ENCODE measurements around the gene CNOT1.

The CNOT1 gene

GRCh38 chr16:58487566-58488351 lies 141.9 kb downstream of the CNOT1 start:
- H3K4me3 ChIP-seq (ENCODE audit: low read length) = no peak overlapping the region
- TF ChIP-seq CTCF (IDR thresholded peaks at IDR 0.05; ENCODE audit: insufficient read depth, low read depth, low read length, missing control alignments) = peak; percentile 81
- peak; percentile 77 for DNase-seq (ENCODE audit: low read depth)

GRCh38 chr16:58485184-58485887 lies 144.3 kb downstream of the CNOT1 start:
- H3K4me3 ChIP-seq (ENCODE audit: low read length) = no peak overlapping the region
- DNase-seq (ENCODE audit: low read depth) = no peak
- no peak for TF ChIP-seq CTCF (IDR thresholded peaks at IDR 0.05; ENCODE audit: insufficient read depth, low read depth, low read length, missing control alignments)

GRCh38 chr16:58481931-58482330 lies 147.7 kb downstream of the CNOT1 start:
- DNase-seq (ENCODE audit: low read depth) = no peak
- H3K4me3 ChIP-seq (ENCODE audit: low read length) = no peak overlapping the region
- no peak for TF ChIP-seq CTCF (IDR thresholded peaks at IDR 0.05; ENCODE audit: insufficient read depth, low read depth, low read length, missing control alignments)

- no peak for TF ChIP-seq CTCF (IDR thresholded peaks at IDR 0.05; ENCODE audit: insufficient read depth, low read depth, low read length, missing control alignments)
- H3K4me3 ChIP-seq (ENCODE audit: low read length) = no peak overlapping the region
- no peak for DNase-seq (ENCODE audit: low read depth)
Observed at GRCh38 chr16:58481226-58481869, 148.3 kb downstream of the CNOT1 start.

- H3K4me3 ChIP-seq (ENCODE audit: low read length) = no peak overlapping the region
- no peak for DNase-seq (ENCODE audit: low read depth)
- TF ChIP-seq CTCF (IDR thresholded peaks at IDR 0.05; ENCODE audit: insufficient read depth, low read depth, low read length, missing control alignments) = no peak
Observed at GRCh38 chr16:58478427-58478826, 151.2 kb downstream of the CNOT1 start.

GRCh38 chr16:58476791-58477190 lies 152.8 kb downstream of the CNOT1 start:
- no peak overlapping the region for H3K4me3 ChIP-seq (ENCODE audit: low read length)
- TF ChIP-seq CTCF (IDR thresholded peaks at IDR 0.05; ENCODE audit: insufficient read depth, low read depth, low read length, missing control alignments) = no peak
- DNase-seq (ENCODE audit: low read depth) = no peak
